GM19468 (cell line): ENCODE measurements around the gene G0S2.

Experiments used
- ATAC-seq: cut with Tn5 transposase; IDR thresholded peaks from one replicate; pipeline ENCODE4 v1.9.1; 2021; ENCODE audit warnings: mild to moderate bottlenecking, moderate library complexity, moderate number of reproducible peaks; ENCODE audit not compliant: unreplicated experiment; ENCODE audit errors: extremely low read depth

G0S2 gene, protein sequence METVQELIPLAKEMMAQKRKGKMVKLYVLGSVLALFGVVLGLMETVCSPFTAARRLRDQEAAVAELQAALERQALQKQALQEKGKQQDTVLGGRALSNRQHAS

GRCh38 chr1:209674957-209675564, at the start of gene G0S2:
Gene G0S2 (plus strand): TSS chr1:209675412. CDS start chr1:209675685, 273 bp downstream.
- no peak for ATAC-seq

- ATAC-seq: no peak
Observed at GRCh38 chr1:209625791-209626285, 49.4 kb upstream of the G0S2 start.

DNA sequence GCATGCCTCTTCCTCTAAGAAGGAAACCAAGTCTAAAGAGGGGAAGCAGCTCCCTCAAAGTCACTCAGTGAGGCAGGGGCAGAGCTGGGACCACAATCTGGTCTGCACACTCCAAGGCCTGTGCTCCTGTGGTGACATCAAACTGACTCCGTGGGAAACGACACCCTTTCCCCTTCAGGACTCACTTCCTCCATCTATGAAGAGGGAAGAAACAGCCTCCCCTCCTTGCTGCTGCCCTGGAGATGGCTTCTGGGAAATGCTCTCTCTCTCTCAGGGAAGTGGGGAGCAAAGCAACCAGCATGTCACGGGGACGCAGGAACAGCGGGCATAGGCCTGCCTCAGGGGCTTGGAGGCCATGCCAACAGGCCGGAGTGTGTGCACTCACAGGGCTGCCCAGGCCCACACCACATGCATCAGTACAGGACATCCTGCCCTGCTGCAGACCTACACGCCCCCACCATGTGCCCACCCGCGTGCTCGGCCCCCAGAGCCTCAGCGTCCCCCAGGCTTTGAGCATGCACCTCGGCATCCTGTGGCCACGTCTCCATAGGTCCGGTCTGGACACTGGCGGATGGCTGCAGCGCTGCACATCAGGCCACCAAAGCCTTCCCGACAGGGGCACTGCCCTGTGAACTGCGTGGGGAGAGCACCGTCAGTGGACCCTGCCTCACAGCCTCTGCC, 48.7 kb upstream of the G0S2 start:
- no peak for ATAC-seq

GRCh38 chr1:209627027-209627731, 48.0 kb upstream of the G0S2 start:
- ATAC-seq: no peak

- ATAC-seq: peak; percentile 47
Observed at GRCh38 chr1:209627732-209628196, 47.4 kb upstream of the G0S2 start.

GRCh38 chr1:209628618-209629299, 46.5 kb upstream of the G0S2 start:
- ATAC-seq: no peak

DNA sequence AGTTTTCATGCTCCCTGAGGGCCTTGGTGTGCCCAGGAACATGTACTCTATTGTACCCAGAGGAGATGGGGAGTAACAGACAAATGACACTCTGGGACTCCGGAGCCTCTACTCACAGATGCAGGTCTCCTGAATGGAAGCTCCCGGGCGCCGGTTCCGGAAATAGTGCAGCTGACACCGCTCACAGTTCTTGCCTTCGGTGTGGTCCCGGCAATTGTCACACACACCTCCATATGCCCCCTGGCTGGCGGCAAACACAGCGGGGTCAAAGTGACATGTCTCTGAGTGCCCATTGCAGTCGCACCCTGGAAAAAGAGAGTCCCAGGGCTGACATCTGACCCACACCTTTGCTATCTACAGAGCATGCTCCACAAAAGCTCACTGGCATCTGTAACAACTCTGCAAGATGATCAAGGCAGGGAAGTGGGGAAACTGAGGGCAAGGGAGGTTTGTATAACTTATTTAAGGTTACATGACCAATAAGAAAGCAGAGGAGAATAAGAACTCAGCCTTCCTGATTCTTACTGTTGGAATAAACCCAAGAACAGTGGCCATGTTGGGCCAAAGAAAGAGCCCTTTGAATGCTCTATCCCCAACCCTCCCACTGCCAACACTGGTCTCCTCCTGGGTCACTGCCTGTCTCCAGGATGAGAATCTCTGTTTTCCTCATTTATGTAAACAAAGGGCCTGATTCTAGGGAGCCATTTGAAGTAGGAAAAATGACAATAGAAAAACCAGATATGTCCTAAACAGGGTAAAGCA, 45.4 kb upstream of the G0S2 start:
- ATAC-seq: no peak

- ATAC-seq: no peak
Observed at GRCh38 chr1:209630383-209631225, 44.6 kb upstream of the G0S2 start.

- no peak for ATAC-seq
Observed at GRCh38 chr1:209633335-209633997, 41.7 kb upstream of the G0S2 start.

GRCh38 chr1:209634005-209634737, 41.0 kb upstream of the G0S2 start:
- no peak for ATAC-seq

GRCh38 chr1:209635850-209636249, 39.4 kb upstream of the G0S2 start:
- ATAC-seq: no peak

DNA sequence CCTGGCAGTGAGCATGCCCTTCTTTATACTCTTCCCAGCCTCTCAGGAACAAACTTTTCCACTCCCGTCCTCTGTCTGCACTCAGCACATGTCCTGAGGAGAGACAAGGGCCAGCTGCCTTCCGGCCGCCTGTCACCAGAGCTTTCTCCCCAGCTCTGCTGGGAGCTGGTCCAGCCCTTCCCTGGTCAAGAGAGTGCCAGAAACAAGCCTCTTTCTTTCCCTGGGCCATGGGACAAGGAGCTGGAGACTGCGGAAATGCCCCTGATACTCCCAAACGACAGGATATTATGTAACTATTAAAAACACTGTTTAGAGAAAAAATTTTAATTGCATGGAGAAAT, 33.4 kb upstream of the G0S2 start:
- no peak for ATAC-seq

DNA sequence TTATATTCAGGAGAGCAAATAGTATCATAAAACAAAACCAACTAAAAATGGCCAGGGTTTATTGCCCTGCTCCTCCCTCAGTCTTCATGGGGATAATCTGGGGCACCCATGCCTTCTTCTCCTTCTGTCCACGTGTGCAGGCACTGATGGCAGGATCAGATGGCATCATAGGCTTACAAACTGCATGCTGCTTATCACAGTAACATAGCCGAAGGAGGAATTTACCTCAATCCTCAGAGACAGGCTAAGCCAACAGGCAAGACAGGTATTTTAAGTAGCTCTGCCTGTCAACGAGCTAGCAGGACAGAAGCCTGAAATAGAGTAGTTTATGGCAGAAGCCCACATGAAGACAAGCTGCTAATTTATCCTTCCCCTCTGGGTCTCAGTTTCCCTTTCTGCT, 32.4 kb upstream of the G0S2 start:
- no peak for ATAC-seq

GRCh38 chr1:209643285-209644020, 31.8 kb upstream of the G0S2 start:
- no peak for ATAC-seq

GRCh38 chr1:209645574-209646452, 29.4 kb upstream of the G0S2 start:
- no peak for ATAC-seq

- no peak for ATAC-seq
Observed at GRCh38 chr1:209646558-209646957, 28.7 kb upstream of the G0S2 start.
